ENCODE measurements around the gene SLMAP.

DNA sequence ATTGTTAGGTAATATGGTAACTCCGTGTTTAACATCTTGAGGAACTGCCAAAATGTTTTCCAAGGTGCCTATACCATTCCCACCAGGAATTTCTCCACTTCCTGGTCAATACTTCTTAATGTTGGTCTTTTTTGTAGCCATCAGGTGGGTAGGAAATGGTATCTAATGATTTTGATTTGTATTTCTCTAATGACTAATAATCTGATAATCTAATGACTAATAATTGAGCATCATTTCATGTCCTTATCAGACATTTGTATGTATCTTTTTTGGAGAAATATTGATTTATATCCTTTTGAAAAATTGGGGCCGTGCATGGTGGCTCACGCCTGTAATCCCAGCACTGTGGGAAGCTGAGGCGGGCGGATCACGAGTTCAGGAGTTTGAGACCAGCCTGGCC, 38.8 kb downstream of the SLMAP start:
- TF ChIP-seq, protein P1, sequence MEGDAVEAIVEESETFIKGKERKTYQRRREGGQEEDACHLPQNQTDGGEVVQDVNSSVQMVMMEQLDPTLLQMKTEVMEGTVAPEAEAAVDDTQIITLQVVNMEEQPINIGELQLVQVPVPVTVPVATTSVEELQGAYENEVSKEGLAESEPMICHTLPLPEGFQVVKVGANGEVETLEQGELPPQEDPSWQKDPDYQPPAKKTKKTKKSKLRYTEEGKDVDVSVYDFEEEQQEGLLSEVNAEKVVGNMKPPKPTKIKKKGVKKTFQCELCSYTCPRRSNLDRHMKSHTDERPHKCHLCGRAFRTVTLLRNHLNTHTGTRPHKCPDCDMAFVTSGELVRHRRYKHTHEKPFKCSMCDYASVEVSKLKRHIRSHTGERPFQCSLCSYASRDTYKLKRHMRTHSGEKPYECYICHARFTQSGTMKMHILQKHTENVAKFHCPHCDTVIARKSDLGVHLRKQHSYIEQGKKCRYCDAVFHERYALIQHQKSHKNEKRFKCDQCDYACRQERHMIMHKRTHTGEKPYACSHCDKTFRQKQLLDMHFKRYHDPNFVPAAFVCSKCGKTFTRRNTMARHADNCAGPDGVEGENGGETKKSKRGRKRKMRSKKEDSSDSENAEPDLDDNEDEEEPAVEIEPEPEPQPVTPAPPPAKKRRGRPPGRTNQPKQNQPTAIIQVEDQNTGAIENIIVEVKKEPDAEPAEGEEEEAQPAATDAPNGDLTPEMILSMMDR (conservative IDR thresholded peaks at IDR 0.05; ENCODE audit: low read length), result no peak
- no peak for TF ChIP-seq EZH2phosphoT487 (IDR thresholded peaks at IDR 0.05; ENCODE audit: borderline replicate concordance)
